GM19035 (cell line): ENCODE measurements around the gene AP1S2.
"Not testable (repeated sequence)": the region's sequence is repeated elsewhere in the genome, so short reads cannot be mapped to it uniquely, and the experiment has no call there.

Experiments
- ATAC-seq: cut with Tn5 transposase; IDR thresholded peaks from one replicate; pipeline ENCODE4 v1.9.1; 2021; ENCODE audit not compliant: unreplicated experiment

Gene AP1S2

DNA sequence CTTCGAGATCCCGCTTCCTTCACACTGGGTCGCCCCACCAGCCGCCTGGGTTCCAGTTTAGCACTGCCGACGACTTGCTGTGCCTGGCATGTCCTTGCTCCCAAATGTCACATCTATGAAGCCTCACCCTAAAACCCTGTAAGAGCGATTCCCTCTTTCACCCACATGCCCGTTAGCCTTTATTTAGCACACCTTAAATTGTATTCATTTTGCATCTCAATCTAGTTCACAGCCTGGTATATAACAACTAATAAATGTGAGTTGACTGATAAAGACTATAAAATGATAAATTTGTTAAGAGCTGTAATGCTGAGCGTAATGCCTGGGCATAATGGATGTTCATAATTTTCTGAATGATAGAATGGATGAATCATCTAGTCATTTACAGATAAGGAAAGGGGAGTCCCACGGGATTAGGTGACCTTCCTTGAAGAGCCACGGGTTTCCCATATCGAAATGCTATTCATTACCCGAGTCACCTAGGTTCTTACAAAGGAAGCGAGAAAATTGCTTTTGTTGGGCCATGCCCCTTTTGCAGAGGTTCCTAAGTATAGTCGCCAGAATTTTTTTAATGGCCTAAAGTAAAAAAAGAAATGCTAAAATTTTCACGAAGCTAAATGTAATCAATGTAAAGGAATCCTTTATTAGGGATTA lies 1.1 kb upstream of the AP1S2 start:
- no peak for ATAC-seq

- peak; percentile 40 for ATAC-seq
These were observed 445 bp downstream of the AP1S2 start for GRCh38 chrX:15854080-15854655.

GRCh38 chrX:15853586-15854079 lies 980 bp downstream of the AP1S2 start:
- no peak for ATAC-seq

DNA sequence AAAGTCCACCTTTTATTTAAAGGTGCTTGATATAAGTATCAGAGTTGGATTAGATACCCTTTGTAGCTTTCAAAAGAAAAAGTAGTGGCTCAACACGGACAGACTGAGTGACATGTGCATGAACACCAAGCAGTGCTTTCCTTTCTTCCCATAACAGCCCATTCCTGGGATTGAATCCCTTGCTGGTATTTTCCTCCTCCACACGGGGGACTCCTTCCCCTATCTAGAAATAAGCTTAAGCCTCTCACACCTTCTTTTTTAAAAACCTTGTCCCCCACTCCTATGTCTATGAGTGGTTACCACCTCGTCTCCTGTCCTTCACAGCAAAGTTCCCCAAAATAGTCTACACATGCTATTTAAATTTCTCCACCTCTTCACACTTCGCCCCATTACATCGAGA lies 5.1 kb downstream of the AP1S2 start:
- ATAC-seq, result no peak

- ATAC-seq, result no peak
These were observed 6.0 kb downstream of the AP1S2 start for GRCh38 chrX:15848576-15848975.

- ATAC-seq, result no peak
These were observed 10.7 kb downstream of the AP1S2 start for GRCh38 chrX:15843960-15844359.

DNA sequence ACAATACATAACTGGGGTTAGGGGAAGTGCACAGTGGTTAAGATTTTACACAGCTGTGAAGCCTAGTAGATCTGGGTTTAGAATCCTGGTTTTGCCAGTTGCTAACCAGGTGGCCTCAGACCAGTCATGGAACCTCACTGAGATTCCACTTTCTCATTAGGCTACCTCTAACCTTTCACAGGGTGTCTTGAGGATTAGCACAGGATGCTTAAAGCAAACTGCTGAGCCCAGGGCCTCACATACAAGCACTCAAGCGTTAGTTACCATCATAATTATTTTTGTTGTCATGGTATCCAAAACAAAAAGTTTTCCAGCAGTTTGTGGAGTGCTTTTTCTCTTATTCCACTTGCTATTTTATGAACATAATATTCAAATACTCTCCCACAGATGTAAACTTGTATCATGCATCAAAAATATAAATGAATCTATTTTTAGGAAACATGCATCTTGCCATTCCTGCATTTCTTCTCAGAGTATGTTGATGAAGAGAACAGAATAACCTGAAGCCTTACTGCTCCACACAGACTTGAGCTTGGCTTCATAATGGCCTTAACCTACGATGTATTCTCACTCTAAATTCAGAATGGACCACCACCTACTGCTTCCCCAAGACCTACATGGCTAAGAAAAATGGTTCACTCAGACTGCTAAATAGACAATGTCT lies 12.6 kb downstream of the AP1S2 start:
- no peak for ATAC-seq

DNA sequence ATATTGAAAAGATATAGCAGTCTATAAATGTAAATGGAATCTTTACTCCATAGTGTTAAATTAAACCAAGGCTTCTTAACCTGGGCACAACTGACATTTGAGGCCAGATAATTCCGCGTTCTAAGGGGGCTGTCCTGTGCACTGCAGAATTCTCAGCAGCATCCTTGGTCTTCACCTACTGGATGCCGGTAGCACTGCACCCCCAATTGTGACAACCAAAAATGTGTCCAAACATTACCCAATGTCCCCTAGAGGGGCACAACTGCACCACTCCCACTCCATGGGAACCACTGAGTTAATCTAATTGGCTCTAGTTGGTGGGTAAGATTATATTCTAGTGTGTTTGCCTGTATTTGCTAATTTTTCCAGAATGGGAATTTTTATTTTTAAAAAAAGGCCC lies 16.6 kb downstream of the AP1S2 start:
- no peak for ATAC-seq

GRCh38 chrX:15834827-15835595 lies 19.6 kb downstream of the AP1S2 start:
- no peak for ATAC-seq

- no peak for ATAC-seq
These were observed 20.6 kb downstream of the AP1S2 start for GRCh38 chrX:15834053-15834452.

DNA sequence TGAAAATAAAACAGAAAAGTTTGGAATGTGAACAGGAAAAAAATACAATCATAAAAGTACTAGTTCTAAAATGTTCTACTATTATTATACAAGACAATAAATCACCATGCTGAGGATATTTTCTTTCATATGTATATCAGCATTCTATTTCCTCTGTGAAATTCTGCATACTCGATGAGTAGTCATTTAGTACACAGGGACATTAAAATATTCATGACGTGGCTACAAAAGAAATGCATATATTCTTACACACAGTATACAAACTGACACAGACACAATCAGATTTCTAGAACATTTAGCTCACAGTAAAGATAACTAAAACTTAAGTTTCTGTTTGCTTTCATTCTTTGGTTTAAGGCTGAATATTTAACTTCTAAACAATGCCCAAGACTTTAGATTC lies 23.3 kb downstream of the AP1S2 start:
- ATAC-seq, result not testable (repeated sequence)

DNA sequence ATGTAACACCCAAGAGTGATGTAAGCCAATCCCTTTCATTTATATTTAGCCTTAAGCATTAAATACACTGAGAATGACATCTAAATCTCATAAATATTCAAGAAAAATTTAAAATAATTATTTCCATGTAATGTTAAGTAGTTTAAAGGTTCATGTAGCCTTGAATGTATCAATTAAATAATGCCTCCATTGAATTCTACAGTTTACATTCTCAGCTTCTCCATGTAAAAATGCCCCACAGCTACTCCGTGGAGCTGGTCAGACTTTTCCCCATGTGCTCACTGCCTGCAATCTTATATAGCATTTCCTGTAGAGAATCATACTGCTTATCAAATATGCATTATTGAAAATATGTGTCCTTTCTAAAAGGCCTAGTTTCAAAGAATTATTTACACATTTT lies 25.4 kb downstream of the AP1S2 start:
- no peak for ATAC-seq

DNA sequence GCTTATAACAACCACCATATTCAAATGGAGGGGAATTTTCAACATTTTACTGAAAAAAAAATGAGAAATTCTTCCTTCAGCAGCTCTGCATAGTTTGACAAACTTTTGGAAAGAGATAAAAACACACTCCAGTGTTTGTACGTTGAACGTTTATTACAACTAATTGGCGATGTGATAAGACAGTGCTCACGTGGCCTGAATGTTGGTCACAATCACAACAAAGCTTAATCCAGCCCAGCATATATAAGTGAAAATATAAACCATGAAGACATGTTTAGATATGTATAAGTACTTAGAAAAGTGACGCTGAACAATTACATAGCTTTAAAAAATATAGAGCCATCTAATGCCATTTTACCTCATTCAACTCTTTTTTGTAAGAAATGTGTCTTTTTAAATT lies 28.7 kb downstream of the AP1S2 start:
- no peak for ATAC-seq

DNA sequence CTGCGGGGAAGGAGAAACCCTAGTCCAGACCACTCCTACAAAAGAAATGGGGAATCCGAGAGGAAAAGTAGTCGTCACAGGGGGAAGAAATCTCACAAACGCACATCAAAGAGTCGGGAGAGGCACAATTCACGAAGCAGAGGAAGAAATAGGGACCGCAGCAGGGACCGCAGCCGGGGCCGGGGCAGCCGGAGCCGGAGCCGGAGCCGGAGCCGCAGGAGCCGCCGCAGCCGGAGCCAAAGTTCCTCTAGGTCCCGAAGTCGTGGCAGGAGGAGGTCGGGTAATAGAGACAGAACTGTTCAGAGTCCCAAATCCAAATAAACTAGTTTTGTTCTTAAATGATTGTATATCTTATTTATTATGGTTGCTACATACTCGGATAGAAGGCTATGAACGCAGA lies 31.7 kb downstream of the AP1S2 start:
- no peak for ATAC-seq

- ATAC-seq, result no peak
These were observed 34.2 kb downstream of the AP1S2 start for GRCh38 chrX:15820106-15821073.

GRCh38 chrX:15816886-15817285 lies 37.7 kb downstream of the AP1S2 start:
- ATAC-seq, result no peak

- ATAC-seq, result no peak
These were observed 38.2 kb downstream of the AP1S2 start for GRCh38 chrX:15816438-15816809.

GRCh38 chrX:15815779-15816437 lies 38.7 kb downstream of the AP1S2 start:
- ATAC-seq, result peak; percentile 65

- no peak for ATAC-seq
These were observed 39.7 kb downstream of the AP1S2 start for GRCh38 chrX:15814771-15815365.

DNA sequence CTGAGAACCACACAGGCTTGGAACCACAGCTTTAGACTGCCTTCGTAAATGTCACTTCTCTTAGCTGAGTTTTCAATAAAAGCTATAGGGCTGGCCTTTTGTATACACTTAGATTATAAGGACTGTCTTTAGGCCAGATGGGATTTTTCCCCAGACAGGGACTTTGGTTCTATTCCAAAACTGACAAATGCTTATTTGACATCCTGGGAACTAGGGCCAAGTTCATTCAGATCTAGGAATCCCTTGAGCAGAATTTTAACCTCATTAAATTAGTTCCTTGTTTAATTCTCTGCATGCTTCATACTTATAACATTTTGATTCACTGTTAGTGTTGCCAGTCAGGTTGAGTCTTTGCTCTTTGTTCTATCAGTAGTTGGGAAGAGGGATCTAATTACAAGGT lies 41.2 kb downstream of the AP1S2 start:
- ATAC-seq, result no peak
